MM.1S (cell line): ENCODE measurements around the gene DMWD.

Experiments
- CTCF ChIP-seq: fragments of 300-600 bp; sonication (generic); IDR thresholded peaks from 2 replicates; pipeline ENCODE4 v1.5.1; 2016; ENCODE audit warnings: antibody characterized with exemption, low read length, mixed read lengths
- EZH2 ChIP-seq: fragments of 300-600 bp; sonication (generic); optimal IDR thresholded peaks from 2 replicates; pipeline ENCODE3; 2017; ENCODE audit warnings: low read depth, mild to moderate bottlenecking, antibody characterized with exemption, low read length, mixed read lengths
- EZH2phosphoT487 ChIP-seq: fragments of 300-600 bp; sonication (generic); IDR thresholded peaks from 2 replicates; pipeline ENCODE4 v1.6.1; 2018; ENCODE audit warnings: antibody characterized with exemption, low read length

- TF ChIP-seq CTCF = no peak
- no peak for TF ChIP-seq EZH2
- TF ChIP-seq EZH2phosphoT487 = no peak
These were observed 21.6 kb upstream of the DMWD start for GRCh38 chr19:45814166-45814780.
